SK-N-DZ (cell line): ENCODE data around the gene COX6B2.
"Not testable (repeated sequence)": the region's sequence is repeated elsewhere in the genome, so short reads cannot be mapped to it uniquely, and the experiment has no call there.

Source experiments
- DNase-seq: peaks from one replicate; pipeline ENCODE4 v3.0.0-alpha.2; 2015; ENCODE audit warnings: low spot score

The COX6B2 gene

DNA sequence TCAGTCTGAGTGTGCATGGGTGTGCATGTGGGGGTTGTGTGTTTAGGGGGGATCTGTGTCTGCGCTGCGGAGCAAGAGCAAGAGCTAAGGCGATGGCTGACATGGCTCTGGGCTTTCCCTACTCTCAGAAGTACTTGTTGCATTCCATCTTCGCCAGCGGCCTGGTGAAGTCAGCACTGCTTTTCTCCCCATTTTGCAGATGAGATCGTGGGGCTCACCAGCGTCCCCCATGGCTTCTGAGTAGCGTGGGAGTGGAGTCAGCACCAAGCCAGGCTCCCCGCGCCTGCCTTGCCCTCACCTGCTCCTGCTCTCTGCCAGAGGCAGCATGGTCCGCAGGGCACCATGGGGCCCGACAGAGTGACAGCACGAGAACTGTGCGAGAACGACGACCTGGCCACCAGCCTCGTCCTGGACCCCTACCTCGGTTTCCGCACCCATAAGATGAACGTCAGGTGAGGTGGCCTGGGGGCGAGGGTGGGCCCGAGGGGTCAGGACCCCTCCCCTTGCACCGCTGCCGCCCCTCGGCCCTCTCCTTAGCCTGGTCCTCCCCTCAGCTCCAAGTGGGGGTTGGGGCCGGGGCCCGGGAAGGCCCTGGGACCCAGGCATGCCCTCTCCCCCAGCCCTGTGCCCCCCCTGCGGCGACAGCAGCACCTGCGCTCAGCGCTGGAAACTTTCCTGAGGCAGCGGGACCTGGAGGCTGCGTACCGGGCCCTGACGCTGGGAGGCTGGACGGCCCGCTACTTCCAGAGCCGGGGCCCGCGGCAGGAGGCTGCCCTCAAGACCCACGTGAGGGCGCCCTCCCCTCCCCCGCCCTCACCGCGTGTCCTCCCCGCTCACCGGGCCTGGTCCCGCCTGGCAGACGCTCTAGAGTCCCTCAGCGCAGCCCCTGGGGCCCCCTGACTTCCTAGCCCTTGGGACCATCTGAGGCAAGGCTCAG, 12.7 kb downstream of the COX6B2 start:
- no peak for DNase-seq

DNA sequence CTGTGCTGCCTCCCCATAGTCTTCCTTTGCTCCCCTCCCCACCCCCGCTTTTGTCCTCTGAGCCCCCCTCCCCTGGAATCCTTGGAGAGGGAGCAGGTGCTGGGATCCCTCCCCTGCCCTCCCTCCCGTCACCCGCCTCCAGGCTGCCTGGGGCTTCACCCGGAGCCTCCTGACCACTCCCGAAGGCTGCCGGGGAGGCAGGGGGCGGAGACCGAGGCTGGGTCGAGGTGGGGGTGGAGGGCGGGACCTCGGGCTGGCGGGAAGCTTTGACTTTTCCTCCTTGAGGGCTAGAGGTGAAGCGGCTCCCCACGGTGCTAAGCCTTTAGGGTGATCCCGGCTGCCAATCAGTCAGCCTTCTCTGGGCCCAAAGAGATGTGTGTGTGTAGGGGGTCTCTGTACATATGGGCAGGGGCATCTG, 13.3 kb downstream of the COX6B2 start:
- DNase-seq: peak; percentile 65

DNA sequence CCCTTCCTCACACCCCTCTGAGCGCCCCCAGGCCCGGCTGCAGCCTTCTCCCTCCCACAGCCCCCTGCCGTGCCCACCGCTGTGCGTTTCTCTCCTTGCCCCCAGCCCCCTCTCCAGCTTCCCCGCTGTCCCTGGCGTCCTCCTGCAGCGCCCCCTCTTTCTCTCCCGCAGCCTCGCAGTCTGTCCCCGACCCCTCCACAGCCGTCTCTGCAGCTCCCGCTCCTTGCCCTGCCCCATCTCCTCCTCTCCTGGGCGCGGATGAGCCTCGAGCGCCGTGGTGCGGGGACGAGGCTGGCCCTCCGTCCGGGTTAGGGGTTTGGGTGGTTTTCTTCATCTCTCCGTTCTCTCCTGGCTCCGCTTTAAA, 13.8 kb downstream of the COX6B2 start:
- DNase-seq: no peak

DNA sequence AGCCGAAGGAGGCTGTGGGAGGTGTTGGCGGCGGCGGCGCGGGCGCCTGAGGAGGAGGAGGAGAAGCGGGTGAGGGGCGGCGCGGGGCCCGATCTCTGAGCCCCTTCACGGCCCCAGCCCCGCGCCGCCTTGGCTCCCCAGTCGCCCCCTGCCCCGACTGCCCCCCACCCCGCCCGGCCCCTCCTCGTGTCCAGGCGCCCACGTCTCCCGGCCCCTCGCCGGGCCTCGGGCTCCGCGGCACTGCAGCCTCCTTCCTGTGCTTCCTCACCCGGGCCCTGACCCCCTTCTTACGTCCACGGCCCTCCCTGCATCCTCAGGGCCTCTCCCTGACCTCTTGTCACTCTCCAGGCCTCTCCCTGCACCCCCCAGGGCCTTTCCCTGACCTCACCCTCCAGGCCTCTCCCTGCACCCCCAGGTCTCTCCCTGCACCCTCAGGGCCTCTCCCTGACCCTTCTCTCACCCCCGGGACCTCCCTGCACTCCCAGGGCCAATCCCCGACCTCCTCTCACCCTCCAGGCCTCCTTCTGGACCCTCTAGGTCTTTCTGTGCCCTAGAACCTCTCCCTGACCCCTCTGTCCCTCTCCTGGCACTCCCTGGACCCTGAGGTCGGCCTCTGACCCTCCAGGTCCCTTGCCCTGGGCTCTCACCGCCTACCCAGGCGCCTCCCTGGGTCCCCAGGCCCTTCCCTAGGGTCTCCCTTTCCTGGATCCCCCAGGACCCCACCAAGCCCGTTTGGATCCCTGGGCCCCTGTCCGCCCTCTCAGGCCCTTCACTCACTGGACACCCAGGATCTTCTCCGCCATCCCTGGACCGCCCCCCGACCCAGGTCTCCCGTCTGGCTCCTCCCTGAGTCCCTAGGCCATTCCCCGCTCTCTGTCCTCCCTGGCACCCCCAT, 14.4 kb downstream of the COX6B2 start:
- DNase-seq: no peak

DNA sequence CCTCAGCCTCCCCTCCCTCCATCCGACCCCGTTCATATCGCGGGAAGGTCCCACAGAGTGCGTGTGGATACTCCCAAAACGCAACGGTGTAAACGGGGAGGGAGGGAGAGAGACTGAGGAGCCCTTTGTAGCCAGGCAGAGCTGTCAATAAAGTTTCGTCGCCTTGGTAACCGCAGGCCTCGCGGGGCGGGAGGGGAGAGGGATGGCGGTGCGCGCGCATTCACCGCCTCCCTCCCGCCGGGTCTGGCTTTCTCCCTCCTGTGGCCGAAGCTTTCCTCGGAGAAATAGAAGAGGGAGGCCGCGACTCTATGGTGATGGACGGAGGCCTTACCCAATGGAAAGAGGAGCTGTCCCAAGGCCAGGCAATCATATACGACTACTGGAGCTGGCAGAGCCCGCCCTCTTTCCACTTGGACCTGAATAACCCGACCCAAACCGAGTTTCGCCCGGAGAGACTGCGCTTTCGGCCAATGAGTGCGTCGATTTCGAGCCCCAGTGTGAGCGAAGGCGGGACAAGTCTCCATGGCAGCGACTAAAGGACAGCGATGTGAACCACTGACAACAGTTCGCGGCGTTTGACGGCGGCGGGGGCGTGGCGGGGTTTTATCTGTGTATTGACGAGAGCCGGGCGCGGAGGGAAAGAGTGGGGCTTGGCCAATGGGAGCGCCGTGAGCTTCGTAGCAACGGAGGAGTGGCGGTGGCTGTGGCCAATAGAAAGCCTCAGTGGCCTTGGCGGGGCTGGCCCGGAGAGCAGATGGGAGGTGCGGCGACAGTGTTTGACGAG, 15.2 kb downstream of the COX6B2 start, which contains the start of gene KMT5C:
Gene KMT5C (plus strand): TSS at position 772 of the 784 bp plus-strand sequence. CDS start 2,061 bp downstream, outside the sequence.
- peak; percentile 99 for DNase-seq

DNA sequence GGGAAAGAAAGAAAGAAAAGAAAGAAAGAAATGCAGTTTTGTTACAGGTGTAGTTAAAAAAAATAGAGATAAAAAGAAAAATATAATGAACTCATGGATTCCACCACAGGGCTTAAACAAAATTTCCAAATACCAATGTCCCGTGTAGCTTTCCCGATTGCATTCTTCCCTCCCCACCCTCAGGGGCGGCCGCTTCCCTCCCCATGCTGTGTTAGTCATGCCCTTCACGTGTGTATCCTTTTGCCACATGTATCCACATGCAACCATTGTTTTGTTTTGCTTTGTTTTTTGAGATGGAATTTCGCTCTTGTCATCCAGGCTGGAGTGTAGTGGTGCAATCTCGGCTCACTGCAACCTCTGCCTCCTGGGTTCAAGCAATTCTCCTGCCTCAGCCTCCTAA, 18.4 kb downstream of the COX6B2 start:
- DNase-seq: no peak

DNA sequence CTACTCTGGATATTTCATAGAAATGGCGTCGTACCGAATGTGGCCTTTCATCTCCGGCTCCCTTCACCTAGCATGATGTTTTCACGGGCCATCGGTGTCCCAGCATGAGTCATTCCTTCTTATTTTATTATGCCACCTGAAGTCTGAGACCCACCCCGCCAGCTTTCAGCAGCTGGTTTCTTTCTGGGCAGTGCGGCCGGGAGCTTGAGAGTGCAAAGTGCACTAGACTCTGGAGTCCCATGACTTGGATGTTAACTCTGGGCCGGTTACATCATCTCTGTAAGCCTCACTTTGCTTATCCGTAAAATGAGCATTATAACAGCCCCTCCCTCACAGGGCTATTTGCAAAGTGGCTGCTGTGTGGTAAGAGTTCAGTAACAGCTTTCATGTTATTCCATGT, 20.6 kb downstream of the COX6B2 start:
- no peak for DNase-seq

DNA sequence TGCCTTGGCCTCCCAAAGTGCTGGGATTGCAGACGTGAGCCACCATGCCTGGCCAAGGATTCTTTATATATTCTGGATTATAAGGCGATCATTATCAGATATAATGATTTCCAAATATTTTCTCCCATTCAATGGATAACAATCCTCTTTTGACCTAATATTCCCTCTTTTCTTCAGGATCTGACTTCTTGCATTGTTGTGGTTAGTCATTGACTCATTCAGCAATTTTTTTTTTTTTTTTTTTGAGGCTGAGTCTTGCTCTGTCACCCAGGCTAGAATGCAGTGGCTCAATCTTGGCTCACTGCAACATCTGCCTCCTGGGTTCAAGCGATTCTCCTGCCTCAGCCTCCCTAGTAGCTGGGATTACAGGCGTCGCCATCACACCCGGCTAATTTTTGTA, 24.7 kb downstream of the COX6B2 start:
- DNase-seq: not testable (repeated sequence)

DNA sequence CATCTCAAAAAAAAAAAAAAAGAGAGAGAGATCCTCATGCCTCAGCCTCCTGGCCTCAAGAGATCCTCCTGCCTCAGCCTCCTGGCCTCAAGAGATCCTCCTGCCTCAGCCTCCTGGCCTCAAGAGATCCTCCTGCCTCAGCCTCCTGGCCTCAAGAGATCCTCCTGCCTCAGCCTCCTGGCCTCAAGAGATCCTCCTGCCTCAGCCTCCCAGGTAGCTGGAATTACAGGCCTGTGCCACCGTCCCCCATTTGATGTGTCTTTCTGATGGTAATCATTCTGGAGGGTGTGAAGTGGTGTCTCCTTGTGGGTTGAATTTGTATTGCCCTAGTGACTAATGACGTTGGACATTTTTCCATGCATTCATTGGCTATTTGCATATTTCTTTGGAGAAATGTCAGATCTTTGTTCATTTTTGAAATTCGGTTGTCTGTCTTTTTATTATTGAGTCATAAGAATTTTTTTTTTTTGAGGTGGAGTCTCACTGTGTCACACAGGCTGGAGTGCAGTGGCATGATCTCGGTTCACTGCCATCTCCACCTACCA, 25.7 kb downstream of the COX6B2 start:
- DNase-seq: not testable (repeated sequence)

DNA sequence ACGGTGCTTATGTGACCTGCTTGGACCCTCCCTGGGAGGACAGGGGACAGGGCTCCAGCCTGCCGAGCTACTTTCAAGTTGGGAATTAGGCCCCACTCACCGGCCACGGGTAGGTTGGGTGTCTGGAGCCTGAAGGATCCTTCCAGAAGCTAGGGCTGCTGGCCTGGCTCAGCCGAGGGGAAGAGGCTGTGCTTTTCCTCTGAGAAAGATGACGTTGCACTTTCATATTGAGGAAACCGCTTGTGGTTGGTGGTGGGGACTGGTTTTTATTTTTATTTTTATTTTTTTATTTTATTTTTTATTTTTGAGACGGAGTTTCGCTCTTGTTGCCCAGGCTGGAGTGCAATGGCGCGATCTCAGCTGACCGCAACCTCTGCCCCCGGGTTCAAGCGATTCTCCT, 29.3 kb downstream of the COX6B2 start, which contains the start of gene TMEM150B:
Gene TMEM150B (minus strand): TSS at position 170 of the 400 bp plus-strand sequence. CDS start 4,305 bp downstream, outside the sequence.
- no peak for DNase-seq

DNA sequence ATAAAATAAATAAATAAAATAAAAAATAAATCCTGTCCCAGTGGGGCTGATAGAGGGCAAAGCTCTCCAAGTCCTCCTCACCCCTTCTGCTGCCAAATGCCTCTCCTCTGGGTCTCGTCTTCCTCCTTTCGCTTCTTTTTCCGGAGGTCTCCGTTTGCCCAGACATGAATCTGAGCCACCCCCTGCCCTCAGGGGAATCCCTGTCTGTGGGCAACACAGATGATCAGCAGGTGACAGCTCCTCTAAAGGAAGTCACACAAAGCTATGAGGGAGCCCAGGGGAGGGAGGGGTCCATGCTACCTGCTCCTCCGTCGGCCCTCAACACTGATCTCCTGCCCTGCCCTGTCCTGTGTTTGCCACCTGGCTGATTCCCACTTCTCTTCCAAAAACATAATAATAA, 29.9 kb downstream of the COX6B2 start:
- DNase-seq: no peak

DNA sequence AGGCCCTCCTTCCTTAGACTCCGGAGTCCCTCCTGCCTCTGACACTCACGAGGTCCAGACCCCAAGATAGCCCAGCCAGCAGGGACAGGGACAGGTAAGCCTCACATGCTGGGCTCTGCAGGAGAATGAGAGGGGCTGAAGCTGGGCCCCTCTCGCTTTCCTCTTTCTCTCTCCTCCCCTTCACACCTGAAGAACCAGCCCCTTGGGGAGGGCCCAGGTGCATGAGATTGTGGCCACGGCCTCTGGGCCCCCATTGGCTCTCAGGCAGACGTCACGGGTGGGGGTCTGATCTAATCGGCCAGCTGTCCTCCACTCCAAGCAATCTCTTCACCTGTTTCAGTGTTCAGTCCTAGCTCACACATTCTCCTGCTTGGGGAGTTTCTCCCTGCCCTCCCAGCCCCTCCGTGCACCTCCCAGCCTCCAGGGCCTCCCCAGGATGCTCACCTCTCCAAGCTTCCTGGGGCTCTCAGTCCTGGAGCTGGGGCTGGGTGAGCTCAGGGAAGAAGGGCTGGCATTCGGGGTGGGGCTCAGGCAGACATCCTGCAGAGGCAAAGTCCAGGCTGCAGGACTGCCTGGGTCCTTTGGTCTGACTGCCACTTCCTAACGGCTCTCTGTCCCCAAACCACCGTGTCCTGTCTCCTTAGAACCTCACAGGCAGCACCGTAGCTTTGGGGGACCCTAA, 32.2 kb downstream of the COX6B2 start:
- DNase-seq: no peak

DNA sequence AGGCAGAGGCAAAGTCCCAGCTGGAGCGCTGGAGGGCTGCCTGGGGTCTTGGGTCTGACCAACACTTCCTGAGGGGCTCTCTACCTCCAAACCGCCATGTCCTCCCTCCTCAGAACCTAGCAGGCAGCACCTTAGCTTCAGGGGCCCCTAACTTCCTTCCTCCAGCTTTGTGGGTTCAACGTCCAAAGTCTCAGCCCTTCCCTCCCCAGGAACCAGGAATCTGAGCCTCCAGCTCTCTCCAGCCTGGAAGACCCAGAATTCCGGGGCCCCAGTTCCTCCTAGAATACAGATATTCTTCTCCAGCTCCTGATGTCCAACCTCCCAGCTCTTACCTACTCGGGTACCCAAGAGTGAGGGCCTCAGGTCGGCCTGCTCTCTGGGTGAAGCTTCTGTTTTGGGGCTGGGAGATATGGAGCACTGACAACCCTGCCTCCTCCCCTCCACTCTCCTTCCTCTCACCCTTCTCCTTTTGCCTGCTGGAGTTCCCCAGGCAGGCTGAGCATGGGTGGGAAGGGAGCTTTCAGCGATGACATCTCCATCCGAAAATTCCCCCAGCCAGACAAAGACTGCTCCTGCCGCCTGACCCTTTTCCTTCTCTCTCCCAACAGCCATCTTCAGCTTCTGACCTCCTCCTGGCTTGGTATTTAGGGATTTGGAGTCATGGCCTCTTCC, 32.9 kb downstream of the COX6B2 start:
- no peak for DNase-seq

DNA sequence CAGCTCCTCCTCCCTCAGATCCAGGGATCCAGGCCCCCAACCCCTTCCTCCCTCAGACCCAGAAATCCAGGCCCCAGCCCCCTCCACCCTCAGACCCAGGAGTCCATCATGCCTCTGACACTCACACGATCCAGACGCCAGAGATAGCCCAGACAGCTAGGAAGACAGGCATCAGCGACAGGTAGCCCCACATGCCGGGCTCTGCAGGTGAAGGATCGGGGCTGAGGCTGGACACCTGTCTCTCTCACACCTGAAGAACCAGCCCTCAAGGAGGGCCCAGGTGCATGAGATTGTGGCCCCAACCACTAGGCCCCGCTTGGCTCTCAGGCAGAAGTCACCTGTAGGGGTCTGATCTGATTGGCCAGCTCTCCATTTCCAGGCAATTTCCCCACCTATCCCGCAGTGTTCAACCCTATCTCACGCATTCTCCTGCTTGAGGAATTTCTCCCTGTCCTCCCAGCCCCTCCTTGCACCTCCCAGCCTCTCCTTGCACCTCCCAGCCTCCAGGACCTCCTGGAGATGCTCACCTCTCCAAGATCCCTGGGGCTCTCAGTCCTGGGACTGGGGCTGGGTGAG, 33.6 kb downstream of the COX6B2 start:
- DNase-seq: no peak

DNA sequence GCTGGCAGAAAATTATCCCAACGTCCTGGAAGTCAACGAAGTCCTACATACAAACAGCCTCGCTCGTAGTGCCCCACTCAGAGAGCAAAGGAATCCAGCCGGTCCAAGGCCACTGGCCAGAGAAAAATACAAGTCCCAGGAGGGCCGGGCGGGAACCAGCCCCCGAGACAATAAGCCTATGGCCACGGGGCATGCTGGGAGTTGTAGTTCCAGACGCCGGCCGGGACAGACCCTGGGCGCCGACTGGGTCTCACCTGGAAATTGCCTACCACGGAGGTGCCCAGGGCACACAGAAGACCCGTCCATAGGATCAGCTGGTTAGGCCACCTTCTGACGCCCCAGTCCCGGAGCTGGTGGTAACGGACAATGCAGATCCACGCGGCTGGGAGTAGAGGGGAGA, 34.7 kb downstream of the COX6B2 start:
- peak; percentile 33 for DNase-seq

DNA sequence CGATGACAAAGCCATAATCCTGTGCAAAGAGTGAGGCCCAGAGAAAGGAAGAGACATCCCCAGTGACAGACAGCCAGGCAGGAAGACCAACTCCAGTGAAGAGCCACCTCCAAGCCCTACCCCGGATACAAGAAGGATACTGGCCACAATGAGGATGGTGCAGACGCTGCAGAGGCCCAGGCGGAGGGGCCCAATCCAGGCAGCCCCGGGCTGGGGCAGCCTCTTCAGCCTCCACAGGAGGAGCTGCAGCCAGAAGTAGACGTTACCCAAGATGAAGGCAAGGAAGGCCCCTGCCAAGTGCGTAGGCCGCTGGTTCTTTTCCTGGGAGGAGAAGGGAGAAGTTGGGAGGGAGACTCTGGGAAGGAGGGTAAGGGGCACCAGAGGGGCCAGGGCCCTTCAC, 37.9 kb downstream of the COX6B2 start:
- DNase-seq: no peak

DNA sequence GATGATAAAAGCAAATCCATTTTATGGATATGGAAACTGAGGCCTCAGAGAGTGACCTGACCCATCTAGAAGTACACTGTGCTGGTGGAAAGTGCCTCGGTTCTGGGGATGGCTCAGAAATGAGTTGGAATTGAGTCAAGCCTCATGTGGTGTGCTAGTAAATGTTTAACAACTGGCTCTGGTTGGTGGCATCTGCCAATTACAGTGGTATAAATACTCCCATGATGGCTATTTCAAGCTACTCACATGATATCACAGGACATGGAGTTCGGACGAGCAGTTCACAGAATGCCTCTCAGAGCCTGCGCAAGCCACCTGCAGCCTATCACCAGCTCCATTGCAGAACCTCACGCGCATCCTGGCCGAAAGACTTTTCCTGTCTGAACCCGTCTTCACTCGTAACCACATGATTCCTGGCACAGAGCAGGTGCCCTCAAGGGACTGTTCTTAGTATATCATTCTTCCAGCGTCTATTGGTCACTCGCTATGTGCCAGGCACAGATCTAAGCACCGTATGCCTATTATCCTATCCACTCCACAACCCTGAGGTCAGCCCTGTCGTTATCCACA, 38.5 kb downstream of the COX6B2 start:
- no peak for DNase-seq

DNA sequence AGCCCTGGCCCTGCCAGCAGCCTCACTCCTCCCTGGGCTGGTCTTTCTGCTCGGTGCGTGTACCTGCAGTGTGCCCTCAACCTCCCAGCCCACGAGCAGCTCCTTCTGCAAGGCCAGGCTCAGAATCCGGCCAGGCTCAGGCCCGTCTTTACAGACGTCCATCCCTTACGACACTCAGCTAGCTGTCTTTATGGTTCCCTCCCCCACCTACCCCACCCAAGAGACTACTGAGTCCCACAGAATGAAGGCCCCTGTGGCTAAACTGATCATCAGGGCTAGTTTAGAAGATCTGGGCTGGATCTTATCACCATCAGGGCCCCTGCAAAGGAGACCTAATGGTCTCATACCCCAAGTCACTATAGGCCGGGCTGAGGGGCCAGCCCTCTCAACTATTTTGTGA, 40.1 kb downstream of the COX6B2 start:
- no peak for DNase-seq
